Activated naive CD4-positive, alpha-beta T cell treated with anti-CD3 and anti-CD28 coated beads, Interleukin-2, amount 50 U/mL, for 72 hours (primary cell): Measurements from ENCODE around the gene ALDH1L2. TPM values are rescaled to one million over a fixed set of nuclear protein-coding genes. Genes with fewer than 3 reads are reported as not detected.

ENCODE experiments used
- ATAC-seq, 2 donors: fragments of 150-1000 bp; cut with Tn5 transposase; 2 replicates each; pipeline ENCODE4 v1.10.0; 2021; ENCODE audit warnings: mild to moderate bottlenecking in 2 of 2, moderate library complexity in 2 of 2
- DNase-seq, 2 donors: peaks; one replicate each; pipeline ENCODE4 v3.0.0; 2021 to 2022; ENCODE audit warnings: low spot score in 2 of 2
- H3K27ac Mint-ChIP-seq, 2 donors: one replicate each; pipeline ENCODE4 v1.8.0; 2022; ENCODE audit warnings: mild to moderate bottlenecking in 2 of 2, mixed read lengths in 2 of 2
- H3K36me3 Mint-ChIP-seq, 2 donors: one replicate each; pipeline ENCODE4 v1.8.0; 2022; ENCODE audit warnings: mixed read lengths in 2 of 2
- H3K9me3 Mint-ChIP-seq, 2 donors: one replicate each; pipeline ENCODE4 v1.8.0; 2022; ENCODE audit warnings: mixed read lengths in 2 of 2
- total RNA-seq, 2 donors: library from RNA; stranded (reverse); gene quantifications; one replicate each; pipeline ENCODE4 v1.2.3, GENCODE V29; 2022

Gene ALDH1L2
- total RNA-seq, 2 donors from 2014 or later: 0.36 to 5.7 TPM

- Mint-ChIP-seq H3K27ac (no peak overlapping the region), H3K36me3 (peaks cover 2 to 3% of the 10 kb centered on the region in 2 donors), H3K9me3 (peaks cover 1 to 7% of the 10 kb centered on the region in 2 donors)
- no peak for DNase-seq
- peak; percentile 31 to 53 for ATAC-seq
These were observed 23.4 kb downstream of the ALDH1L2 start for GRCh38 chr12:105060715-105061378.

GRCh38 chr12:105057174-105057573, 27.1 kb downstream of the ALDH1L2 start:
- no peak for DNase-seq
- Mint-ChIP-seq H3K9me3 (peaks cover 9 to 18% of the 10 kb centered on the region in 2 donors), H3K36me3 (peaks cover 14 to 15% of the 10 kb centered on the region in 2 donors), H3K27ac (no peak overlapping the region)
- peak; percentile 31 to 62 for ATAC-seq

DNA sequence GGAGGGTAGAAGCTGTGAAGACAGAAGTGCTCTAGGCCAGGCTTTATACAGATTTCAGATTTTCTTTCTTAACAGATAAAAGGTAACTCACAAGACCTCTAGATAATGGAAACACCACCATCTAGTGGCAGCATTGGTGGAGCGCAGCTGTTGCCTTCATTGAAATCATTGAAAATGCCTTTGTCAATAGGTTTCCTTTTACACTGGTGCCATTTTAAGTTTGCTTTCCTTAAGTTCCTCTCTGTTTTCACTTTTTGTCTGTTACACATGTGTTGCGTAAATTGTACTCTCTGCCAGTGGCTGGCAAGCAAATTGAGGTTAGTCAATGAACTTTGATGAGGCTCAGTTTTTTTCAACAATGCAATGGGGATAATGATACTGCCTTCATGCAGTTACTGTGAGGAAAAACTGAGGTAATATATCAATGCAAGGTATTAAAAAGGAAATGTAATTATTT, 31.1 kb downstream of the ALDH1L2 start:
- Mint-ChIP-seq H3K27ac (no peak overlapping the region), H3K9me3 (peaks cover 9 to 18% of the 10 kb centered on the region in 2 donors), H3K36me3 (peaks cover 14 to 15% of the 10 kb centered on the region in 2 donors)
- ATAC-seq: peak; percentile 72 to 78
- peak in 1 of 2 donors; percentile 78 for DNase-seq

- ATAC-seq: no peak
- no peak overlapping the region for H3K27ac Mint-ChIP-seq
These were observed 32.3 kb downstream of the ALDH1L2 start for GRCh38 chr12:105051981-105052380.

DNA sequence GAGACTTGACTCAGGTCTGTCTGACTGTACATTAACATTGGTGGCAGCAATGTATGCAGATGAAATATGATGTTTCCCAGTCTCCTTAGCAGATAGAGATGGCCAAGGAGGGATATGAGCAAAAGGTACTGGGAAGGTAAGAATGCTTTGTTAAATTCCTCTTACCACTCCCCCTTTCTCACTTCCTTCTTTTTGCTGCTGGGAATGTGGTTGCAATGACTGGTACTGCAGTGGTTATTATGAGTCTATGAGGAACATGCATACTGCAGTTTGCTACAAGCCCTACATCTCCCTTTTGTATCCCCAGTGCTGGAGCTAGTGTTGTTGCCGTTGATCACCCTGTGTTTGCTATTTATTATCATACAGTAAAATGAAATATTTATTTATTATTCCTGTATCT, 35.9 kb downstream of the ALDH1L2 start:
- Mint-ChIP-seq H3K9me3 (no peaks in the 10 kb centered on the region), H3K36me3 (peaks cover 0 to 9% of the 10 kb centered on the region in 2 donors)
- no peak for ATAC-seq

More at GRCh38 chr12:105051981-105052380, 32.3 kb downstream of the ALDH1L2 start:
- H3K9me3 Mint-ChIP-seq: peaks cover 9 to 17% of the 10 kb centered on the region in 2 donors
- no peak for DNase-seq
- H3K36me3 Mint-ChIP-seq: peaks cover 14 to 20% of the 10 kb centered on the region in 2 donors

DNA sequence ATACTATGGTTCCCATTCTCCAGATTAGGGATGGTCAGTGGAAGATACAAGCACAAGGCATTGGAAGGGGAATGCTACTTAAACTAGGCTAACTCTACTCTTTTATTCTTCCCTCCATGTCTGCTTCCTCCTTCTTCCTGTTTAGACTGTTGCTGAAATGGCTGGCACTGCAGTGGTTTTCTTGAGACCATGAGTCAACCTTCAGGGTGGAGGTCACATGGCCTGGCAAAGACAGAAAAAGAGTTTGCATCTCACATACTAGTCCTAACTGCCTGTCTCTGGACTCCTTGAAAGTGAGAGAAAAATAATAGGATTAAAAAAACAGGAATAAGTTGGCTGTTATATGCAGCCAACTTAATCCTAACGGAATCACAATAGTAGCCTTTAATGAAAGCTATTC, 37.0 kb downstream of the ALDH1L2 start:
- no peak for ATAC-seq
- DNase-seq: no peak
- peaks cover 0 to 9% of the 10 kb centered on the region in 2 donors for H3K36me3 Mint-ChIP-seq
- H3K9me3 Mint-ChIP-seq: no peaks in the 10 kb centered on the region
- no peak overlapping the region for H3K27ac Mint-ChIP-seq

More for the DNA sequence above, 35.9 kb downstream of the ALDH1L2 start:
- H3K27ac Mint-ChIP-seq: no peak overlapping the region
- DNase-seq: no peak

GRCh38 chr12:105041186-105041585, 43.1 kb downstream of the ALDH1L2 start:
- no peak for ATAC-seq
- Mint-ChIP-seq H3K9me3 (no peaks in the 10 kb centered on the region), H3K27ac (no peak overlapping the region), H3K36me3 (peaks cover 0 to 6% of the 10 kb centered on the region in 2 donors)
- DNase-seq: no peak

- no peak overlapping the region for H3K27ac Mint-ChIP-seq
- no peak for DNase-seq
- no peaks in the 10 kb centered on the region for H3K9me3 Mint-ChIP-seq
- ATAC-seq: no peak
- peaks cover 0 to 6% of the 10 kb centered on the region in 2 donors for H3K36me3 Mint-ChIP-seq
These were observed 43.8 kb downstream of the ALDH1L2 start for GRCh38 chr12:105040476-105040875.

DNA sequence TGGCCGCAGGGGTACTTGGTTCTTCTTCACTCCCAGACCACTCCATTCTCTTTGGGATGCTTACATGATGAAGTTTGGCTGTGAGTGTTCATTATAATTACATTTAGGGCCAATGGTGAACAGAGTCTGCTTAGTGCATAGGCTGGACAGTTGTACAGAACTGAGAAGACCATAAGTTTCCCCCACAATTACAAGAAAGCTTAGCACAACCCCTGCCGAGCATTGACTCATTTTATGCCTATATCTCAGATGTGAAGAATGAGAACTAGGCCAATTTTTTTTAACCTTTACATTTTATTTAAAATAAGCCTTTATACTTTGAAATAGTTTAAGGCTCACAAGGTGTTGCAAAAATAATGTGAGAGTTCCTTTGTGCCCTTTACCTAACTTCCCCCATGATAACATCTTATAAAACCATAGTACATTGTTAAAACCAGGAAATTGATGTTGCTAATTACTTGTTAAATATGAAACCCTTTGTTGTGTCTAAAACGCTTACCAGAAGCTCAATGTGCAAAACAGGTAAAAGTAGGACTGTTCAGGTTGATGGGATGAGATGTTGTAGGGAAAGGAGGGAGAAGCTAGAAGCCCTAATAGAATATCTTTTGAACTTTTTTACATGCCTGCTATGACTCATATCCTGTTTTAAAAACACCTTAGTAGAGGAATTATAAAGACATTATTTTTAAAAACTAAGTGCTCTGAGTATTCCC, 47.2 kb downstream of the ALDH1L2 start:
- ATAC-seq: peak; percentile 56 to 72

DNA sequence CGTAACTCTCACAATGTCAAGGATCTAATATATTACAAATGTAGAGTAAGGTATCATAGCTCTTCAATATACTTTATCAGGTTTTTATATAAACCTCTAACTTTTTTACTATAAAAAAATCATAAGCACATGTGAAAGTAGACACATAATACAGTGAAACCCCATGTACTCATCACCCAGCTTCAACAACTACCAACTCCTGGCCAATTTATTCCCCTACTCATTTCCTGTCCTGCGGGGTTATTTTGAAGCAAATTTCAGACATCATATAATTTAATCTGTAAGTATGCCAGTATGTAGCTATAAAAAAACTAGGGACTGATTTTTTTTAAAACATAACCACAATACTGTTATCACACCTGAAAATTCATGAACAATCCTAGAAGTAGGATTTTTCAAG, 50.4 kb downstream of the ALDH1L2 start:
- peak; percentile 66 to 73 for ATAC-seq

More for the DNA sequence above, 47.2 kb downstream of the ALDH1L2 start:
- Mint-ChIP-seq H3K9me3 (no peaks in the 10 kb centered on the region), H3K27ac (peak overlapping the region; percentile 59 to 77), H3K36me3 (peaks cover 5 to 17% of the 10 kb centered on the region in 2 donors)
- no peak for DNase-seq

DNA sequence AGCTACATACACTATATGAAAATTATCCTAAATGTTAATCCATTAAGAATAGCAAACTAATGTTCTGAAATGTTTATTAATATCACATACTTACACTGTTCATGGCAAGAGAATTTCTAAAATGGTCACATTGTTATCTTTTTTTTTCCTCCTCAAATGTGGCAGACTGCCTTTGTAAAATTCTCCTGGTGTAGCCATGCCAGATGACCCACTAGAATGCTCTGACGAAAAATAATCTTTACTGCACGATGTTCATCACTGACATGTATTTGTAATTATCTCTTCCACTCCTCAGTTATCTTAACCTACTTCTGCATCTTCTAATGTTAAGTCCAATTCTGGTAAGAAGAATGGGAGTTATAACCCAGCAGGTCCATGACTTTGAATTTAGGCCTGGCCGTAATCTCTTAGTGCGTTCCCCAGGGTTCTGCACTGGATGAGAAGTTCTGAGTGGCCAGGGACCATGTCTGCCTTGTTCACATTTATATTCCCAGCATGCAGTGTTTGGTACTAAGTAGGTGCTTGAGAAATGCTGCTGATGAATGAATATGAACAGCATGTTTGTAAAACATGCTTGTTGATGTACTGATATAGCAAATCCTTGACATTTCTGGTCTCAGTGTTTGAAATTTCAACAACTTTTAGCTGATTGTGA, 51.4 kb downstream of the ALDH1L2 start:
- H3K36me3 Mint-ChIP-seq: peaks cover 5 to 15% of the 10 kb centered on the region in 2 donors
- no peaks in the 10 kb centered on the region for H3K9me3 Mint-ChIP-seq
- ATAC-seq: no peak
- no peak for DNase-seq
- H3K27ac Mint-ChIP-seq: peak overlapping the region in 1 of 2 donors; percentile 19

More for the DNA sequence above, 50.4 kb downstream of the ALDH1L2 start:
- Mint-ChIP-seq H3K9me3 (no peaks in the 10 kb centered on the region), H3K36me3 (peaks cover 5 to 15% of the 10 kb centered on the region in 2 donors), H3K27ac (peak overlapping the region in 1 of 2 donors; percentile 75)
- DNase-seq: no peak

DNA sequence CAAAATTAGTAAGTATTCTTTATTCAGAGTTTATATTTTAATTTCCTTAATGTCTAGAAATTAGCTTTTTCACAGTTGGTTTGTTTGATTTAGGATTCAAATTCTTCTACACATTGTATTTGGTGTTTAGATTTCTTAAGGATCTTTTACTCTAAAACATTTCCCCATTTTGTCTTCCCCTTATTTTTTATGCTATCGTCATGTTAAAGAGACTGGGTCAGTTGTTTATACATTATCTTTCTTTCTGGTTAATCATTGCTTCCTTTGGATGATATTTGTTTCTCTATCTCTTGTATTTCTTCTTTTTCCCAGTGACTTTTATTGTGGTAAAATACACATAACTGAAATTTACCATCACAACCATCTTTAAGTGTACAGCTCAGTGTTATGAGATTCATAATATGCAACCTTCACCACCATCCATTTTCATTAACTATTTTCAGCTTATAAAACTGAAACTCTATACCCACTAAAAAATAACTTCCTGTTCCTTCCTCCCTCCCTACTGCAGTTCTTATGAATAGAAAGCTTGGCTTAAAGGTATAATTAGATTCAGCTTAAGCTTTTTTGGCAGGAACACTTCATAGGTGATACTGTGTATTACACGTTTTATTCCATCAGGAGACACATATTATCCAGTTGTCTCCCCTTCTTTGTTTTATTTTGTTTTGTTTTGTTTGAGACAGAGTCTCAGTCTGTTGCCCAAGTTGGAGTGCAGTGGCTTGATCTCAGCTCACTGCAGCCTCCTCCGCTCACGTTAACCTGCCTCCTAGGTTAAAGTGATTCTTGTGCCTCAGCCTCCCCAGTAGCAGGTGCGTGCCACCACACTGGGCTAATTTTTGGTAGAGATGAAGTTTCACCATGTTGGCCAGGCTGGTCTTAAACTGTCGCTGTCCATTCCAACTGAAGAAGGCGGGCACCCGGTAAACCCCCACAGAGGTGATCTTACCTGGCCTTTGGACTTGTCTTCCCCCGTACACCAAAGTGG, 53.1 kb downstream of the ALDH1L2 start:
- Mint-ChIP-seq H3K27ac (peak overlapping the region in 1 of 2 donors; percentile 0), H3K36me3 (peaks cover 5 to 15% of the 10 kb centered on the region in 2 donors), H3K9me3 (no peaks in the 10 kb centered on the region)
- ATAC-seq: peak; percentile 20 to 77
- no peak for DNase-seq

GRCh38 chr12:105026411-105026810, 57.8 kb downstream of the ALDH1L2 start:
- H3K27ac Mint-ChIP-seq: no peak overlapping the region

DNA sequence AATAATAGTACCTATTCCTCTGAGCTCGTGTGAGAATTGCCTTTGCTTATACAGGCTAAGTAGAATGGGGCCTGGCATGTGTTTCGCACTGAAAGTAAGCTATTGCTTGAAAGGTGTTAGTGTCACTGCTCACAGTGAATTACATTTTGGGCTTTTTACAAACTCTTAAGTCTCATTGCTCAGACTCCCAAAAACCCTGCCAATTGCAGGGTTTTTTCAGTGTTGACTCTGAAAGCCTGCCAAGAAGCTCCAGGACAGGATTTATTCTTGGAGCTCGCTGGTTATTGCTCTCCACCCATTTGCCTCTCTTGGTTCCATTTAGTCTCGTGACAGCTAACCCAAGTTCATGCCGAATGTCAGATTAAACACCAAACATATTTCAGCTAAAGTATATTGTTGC, 58.4 kb downstream of the ALDH1L2 start:
- no peak for DNase-seq
- no peak overlapping the region for H3K27ac Mint-ChIP-seq
- no peaks in the 10 kb centered on the region for H3K9me3 Mint-ChIP-seq
- ATAC-seq: no peak
- H3K36me3 Mint-ChIP-seq: no peaks in the 10 kb centered on the region

More at GRCh38 chr12:105026411-105026810, 57.8 kb downstream of the ALDH1L2 start:
- DNase-seq: no peak
- no peaks in the 10 kb centered on the region for H3K36me3 Mint-ChIP-seq
- ATAC-seq: no peak
- no peaks in the 10 kb centered on the region for H3K9me3 Mint-ChIP-seq

GRCh38 chr12:105024928-105025327, 59.3 kb downstream of the ALDH1L2 start:
- H3K27ac Mint-ChIP-seq: no peak overlapping the region
- DNase-seq: no peak
- H3K36me3 Mint-ChIP-seq: no peaks in the 10 kb centered on the region
- no peaks in the 10 kb centered on the region for H3K9me3 Mint-ChIP-seq
- ATAC-seq: no peak
